Chondrocyte (in vitro differentiated cells): Measurements from ENCODE around the gene SOCS2. TPM values are rescaled to one million over a fixed set of nuclear protein-coding genes. Genes with fewer than 3 reads are reported as not detected.

Source experiments
- DNase-seq: peaks from one replicate; pipeline ENCODE4 v3.0.0; 2021; ENCODE audit warnings: mixed read lengths, low spot score
- H3K27ac Mint-ChIP-seq: one replicate; pipeline ENCODE4 v1.8.0; 2021; ENCODE audit warnings: mild to moderate bottlenecking, moderate library complexity, mixed read lengths; ENCODE audit not compliant: unreplicated experiment
- H3K27me3 Mint-ChIP-seq: 2 replicates; pipeline ENCODE4 v1.8.0; 2021; ENCODE audit warnings: low read depth, mixed read lengths
- H3K36me3 Mint-ChIP-seq: 2 replicates; pipeline ENCODE4 v1.8.0; 2021; ENCODE audit warnings: low read depth, mixed read lengths
- H3K4me1 Mint-ChIP-seq: 2 replicates; pipeline ENCODE4 v1.8.0; 2021; ENCODE audit warnings: low read depth, mild to moderate bottlenecking, mixed read lengths
- H3K4me3 Mint-ChIP-seq: one replicate; pipeline ENCODE4 v1.8.0; 2021; ENCODE audit warnings: mild to moderate bottlenecking, moderate library complexity, mixed read lengths; ENCODE audit not compliant: unreplicated experiment
- H3K9me3 Mint-ChIP-seq: 2 replicates; pipeline ENCODE4 v1.8.0; 2021; ENCODE audit warnings: low read depth, mixed read lengths
- total RNA-seq: library from RNA; stranded (reverse); gene quantifications from 3 replicates; pipeline ENCODE4 v1.2.1, GENCODE V29; 2021
- TF ChIP-seq, protein P1 (sequence below): fragments of 200-600 bp; sonication (generic); IDR thresholded peaks from 2 replicates; pipeline ENCODE4 v1.5.0; 2021; ENCODE audit warnings: antibody characterized with exemption, mild to moderate bottlenecking, moderate library complexity

The SOCS2 gene
- total RNA-seq, 1 donor from 2014 or later = 4.9 TPM

GRCh38 chr12:93597608-93598007 lies 25.1 kb downstream of the SOCS2 start:
- peaks cover 1% of the 10 kb centered on the region for H3K27me3 Mint-ChIP-seq
- H3K4me3 Mint-ChIP-seq = no peak overlapping the region
- TF ChIP-seq, protein P1, sequence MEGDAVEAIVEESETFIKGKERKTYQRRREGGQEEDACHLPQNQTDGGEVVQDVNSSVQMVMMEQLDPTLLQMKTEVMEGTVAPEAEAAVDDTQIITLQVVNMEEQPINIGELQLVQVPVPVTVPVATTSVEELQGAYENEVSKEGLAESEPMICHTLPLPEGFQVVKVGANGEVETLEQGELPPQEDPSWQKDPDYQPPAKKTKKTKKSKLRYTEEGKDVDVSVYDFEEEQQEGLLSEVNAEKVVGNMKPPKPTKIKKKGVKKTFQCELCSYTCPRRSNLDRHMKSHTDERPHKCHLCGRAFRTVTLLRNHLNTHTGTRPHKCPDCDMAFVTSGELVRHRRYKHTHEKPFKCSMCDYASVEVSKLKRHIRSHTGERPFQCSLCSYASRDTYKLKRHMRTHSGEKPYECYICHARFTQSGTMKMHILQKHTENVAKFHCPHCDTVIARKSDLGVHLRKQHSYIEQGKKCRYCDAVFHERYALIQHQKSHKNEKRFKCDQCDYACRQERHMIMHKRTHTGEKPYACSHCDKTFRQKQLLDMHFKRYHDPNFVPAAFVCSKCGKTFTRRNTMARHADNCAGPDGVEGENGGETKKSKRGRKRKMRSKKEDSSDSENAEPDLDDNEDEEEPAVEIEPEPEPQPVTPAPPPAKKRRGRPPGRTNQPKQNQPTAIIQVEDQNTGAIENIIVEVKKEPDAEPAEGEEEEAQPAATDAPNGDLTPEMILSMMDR = no peak
- no peak overlapping the region for H3K27ac Mint-ChIP-seq
- no peak for DNase-seq
- no peaks in the 10 kb centered on the region for H3K9me3 Mint-ChIP-seq
- H3K36me3 Mint-ChIP-seq = no peaks in the 10 kb centered on the region
- no peaks in the 10 kb centered on the region for H3K4me1 Mint-ChIP-seq

DNA sequence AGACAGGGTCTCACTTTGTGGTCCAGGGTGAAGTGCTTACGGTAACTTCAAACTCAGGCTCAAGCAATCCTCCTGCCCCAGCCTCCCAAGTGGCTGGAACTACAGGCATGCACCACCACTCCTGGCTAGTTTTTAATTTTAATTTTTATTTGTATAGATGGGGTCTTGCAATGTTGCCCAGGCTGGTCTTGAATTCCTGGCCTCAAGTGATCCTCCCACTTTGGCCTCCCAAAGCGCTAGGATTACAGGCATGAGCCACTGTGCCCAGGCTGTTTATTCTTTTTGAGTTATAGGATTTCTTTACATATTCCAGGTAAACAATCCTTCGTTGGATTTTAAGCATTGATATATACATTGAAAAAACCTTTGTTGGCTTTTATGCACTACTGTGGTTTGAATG lies 26.7 kb downstream of the SOCS2 start:
- Mint-ChIP-seq H3K9me3 (no peaks in the 10 kb centered on the region), H3K27ac (no peak overlapping the region), H3K4me3 (no peak overlapping the region), H3K4me1 (no peaks in the 10 kb centered on the region), H3K27me3 (peaks cover 1% of the 10 kb centered on the region), H3K36me3 (no peaks in the 10 kb centered on the region)
- TF ChIP-seq, protein P1 = no peak
- no peak for DNase-seq

- no peak overlapping the region for H3K27ac Mint-ChIP-seq
- no peaks in the 10 kb centered on the region for H3K27me3 Mint-ChIP-seq
- no peaks in the 10 kb centered on the region for H3K4me1 Mint-ChIP-seq
- no peaks in the 10 kb centered on the region for H3K36me3 Mint-ChIP-seq
- DNase-seq = no peak
- TF ChIP-seq, protein P1 = no peak
- H3K4me3 Mint-ChIP-seq = no peak overlapping the region
- H3K9me3 Mint-ChIP-seq = no peaks in the 10 kb centered on the region
These were observed 29.1 kb downstream of the SOCS2 start for GRCh38 chr12:93601591-93601990.

DNA sequence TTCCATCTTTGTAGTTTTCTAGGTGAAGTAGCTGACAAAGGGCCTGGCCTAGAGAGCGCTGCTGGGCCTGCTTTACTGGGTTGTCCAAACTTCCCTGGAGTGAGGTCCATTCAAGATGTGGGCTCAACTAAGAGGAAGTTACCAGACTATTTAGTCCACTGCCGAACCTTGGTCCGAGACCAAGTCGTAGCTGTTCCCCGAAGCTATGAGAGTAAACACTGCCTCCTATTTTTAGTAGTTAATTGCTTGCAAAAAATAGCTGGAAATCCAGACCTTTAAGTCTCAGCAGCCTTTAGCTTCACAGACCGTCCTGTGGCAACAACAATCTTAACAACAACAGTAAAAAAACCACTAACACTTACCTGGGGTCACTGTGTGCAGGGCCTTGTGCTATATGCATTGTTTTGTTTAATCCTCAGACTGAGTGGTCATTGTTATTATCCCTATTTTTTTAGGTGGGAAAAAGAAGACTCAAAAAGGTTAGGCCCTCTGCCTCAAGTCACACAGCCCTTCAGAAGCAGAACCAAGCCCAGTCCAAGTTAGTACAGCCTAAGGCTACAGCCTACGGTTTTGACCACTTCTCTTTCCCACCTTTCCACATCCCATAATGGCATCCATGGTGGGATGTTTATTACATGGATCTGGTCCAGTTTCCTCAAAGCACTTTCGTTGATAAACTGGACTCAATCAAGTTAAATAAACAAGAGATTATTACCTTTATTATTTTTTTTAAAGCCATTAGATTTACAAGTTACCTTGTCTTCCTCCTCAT lies 30.6 kb downstream of the SOCS2 start:
- no peak overlapping the region for H3K4me3 Mint-ChIP-seq
- no peak for DNase-seq
- TF ChIP-seq, protein P1 = no peak

DNA sequence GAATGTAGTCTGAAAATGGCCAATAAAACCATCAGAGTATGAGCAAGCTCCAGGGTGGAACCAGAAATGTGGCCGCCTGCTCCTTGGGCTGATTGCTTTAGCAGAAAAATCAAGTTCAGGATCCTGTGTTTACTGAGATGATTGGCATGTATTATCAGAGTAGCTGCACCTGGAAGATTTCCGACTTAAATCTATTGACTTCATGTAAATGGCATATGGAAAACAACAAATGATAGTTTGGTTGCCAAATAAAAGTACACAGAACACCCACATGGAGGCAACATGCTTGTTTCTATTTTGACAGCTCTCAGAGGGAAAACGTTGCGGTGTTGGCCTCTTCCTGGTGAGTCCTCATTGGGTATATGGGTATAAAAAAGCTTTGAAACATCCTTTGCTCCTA lies 31.3 kb downstream of the SOCS2 start:
- no peaks in the 10 kb centered on the region for H3K27me3 Mint-ChIP-seq
- no peak for DNase-seq
- H3K27ac Mint-ChIP-seq = no peak overlapping the region
- TF ChIP-seq, protein P1 = no peak
- no peaks in the 10 kb centered on the region for H3K4me1 Mint-ChIP-seq
- H3K9me3 Mint-ChIP-seq = no peaks in the 10 kb centered on the region
- no peak overlapping the region for H3K4me3 Mint-ChIP-seq
- H3K36me3 Mint-ChIP-seq = no peaks in the 10 kb centered on the region

More for the DNA sequence above, 30.6 kb downstream of the SOCS2 start:
- H3K9me3 Mint-ChIP-seq = no peaks in the 10 kb centered on the region
- no peaks in the 10 kb centered on the region for H3K4me1 Mint-ChIP-seq
- no peaks in the 10 kb centered on the region for H3K36me3 Mint-ChIP-seq
- H3K27ac Mint-ChIP-seq = no peak overlapping the region
- H3K27me3 Mint-ChIP-seq = no peaks in the 10 kb centered on the region
